Fibroblast of skin of scalp (primary cell): ENCODE measurements around the gene ELF2.
"Not testable (repeated sequence)": the region's sequence is repeated elsewhere in the genome, so short reads cannot be mapped to it uniquely, and the experiment has no call there.

ENCODE experiments used
- DNase-seq: peaks from one replicate; pipeline ENCODE4 v3.0.0-alpha.2; 2013

The ELF2 gene

DNA sequence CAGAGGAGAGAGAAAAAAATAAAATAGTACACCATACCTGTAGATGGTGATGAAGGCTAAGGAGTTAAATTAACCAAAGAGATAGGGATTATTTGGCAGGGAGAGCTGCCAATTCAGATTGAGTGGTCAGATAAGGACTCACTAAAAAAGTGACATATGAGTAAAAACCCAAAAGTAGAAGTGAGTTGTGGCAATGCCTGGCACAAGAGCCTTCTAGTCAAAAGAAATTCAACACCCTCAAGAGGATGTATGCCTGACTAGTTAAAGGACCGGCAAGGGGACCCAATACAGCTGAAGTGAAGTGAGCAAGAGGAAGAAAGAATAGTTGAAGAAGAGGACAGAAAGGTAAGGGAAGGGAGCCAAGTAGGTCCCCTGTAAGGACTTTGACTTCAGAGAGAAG lies 34.9 kb downstream of the ELF2 start:
- DNase-seq = no peak

DNA sequence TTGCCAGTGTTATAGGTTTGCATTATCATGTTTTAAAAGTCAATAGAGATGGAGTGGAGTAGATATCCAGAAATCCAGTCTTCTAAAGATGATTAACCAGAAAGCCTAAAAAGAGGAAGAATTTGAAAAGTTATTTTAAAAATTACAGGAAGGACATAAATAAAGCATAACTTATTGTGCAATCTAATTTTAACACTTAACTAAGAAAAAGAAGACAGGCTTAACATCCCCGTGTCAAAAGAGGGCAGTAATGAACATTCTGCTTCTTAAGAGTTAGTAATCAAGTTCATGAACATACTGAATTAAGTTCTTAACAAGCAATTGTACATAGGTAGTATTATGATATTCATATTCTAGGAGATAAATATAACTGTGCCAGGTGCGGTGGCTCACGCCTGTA lies 39.3 kb downstream of the ELF2 start:
- DNase-seq = no peak

DNA sequence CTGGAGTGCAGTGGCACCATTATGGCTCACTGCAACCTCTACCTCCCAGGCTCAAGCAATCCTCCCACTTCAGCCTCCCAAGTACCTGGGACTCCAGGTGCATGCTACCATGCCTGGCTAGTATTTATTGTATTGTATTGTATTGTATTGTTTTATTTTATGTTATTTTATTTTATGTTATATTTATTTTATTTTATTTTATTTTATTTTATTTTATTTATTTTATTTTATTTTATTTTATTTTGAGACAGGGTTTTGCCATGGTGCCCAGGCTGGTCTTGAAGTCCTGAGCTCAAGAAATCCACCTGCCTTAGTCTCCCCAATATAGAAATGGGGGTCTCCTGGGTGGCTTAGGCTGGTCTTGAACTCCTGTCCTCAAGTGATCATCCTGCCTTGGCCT lies 42.6 kb downstream of the ELF2 start:
- no peak for DNase-seq

DNA sequence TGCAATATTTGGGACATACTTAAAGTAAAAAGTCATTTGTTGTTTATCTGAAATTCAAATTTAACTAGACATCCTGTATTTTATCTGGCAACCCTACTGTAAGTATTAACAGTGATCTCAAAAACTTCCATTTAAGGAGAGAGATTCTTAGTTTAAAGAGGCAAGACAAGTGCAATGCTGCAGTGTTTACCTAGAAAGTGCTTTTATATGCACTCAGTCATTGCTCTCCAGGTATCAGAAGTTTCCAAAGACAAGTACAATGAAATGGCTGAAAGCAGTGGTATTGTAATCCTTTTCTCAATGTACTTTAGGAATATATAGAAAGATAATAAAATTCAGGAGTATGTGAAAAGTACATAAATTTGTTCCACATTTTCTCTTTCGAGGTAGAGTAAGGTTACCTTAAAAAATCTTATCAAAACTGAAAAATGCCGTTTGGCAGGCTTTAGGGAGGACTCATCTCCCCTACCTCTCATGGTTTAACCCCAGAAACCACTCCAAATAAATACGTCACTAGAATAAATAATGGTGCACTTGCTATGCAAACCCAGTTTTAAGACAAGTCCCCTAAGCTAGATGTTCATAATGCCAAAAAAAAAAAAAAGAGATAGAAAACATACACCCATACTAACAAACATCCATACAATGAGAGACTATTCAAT lies 45.7 kb downstream of the ELF2 start:
- DNase-seq = no peak

DNA sequence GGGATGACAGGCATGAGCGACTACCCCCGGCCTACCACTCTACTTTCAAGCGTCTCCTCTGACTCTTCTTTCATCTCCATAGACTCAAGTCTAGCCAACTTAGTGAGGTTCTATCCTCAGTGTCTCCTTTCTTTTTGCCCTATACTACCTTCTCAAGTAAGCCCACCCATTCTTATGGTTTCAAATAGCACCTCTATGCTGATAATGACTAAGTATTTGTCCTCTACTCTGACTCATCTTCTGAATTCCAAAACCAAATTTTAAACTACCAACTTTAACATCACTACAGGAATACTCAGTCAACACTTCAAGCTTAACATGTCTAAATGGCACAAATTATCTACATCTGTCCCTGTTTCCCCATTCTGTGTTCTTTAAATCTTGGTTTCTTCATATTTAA lies 47.8 kb downstream of the ELF2 start:
- no peak for DNase-seq

DNA sequence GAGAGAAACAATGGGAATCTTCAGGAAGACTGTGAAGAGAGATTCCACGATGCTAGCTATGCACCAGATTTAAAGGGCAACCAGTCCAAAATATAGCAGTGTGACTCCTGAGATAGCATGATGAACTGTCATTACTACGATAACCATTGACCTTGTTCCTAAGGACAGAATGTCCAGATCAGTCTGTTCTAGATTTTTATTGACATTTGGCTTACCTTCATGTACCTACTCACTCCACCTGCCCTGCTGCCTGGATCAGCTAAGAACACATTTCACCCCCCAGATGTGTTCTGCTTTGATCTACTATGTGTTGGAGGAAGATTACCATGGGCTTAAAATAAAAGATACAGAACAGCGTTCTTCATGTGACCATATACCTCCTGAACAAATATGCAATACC lies 50.1 kb downstream of the ELF2 start:
- DNase-seq = no peak

DNA sequence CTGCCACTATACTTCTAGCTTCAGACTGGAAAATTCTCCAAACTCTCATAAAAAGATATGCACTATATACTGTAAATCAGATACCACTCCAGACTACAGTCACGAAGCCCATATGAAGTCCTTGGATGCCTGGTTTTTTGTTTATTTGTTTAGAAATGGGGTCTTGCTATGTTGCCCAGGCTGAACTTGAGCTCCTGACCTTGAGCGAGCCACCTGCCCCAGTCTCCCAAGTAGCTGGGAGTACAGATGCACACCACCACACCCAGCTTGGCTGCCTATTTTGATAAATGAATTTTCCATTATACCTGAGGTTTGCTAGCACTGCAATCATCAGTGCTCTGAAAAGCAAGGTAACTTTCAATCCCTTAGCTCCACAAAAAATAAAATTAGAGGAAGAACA lies 53.1 kb downstream of the ELF2 start:
- DNase-seq = no peak

DNA sequence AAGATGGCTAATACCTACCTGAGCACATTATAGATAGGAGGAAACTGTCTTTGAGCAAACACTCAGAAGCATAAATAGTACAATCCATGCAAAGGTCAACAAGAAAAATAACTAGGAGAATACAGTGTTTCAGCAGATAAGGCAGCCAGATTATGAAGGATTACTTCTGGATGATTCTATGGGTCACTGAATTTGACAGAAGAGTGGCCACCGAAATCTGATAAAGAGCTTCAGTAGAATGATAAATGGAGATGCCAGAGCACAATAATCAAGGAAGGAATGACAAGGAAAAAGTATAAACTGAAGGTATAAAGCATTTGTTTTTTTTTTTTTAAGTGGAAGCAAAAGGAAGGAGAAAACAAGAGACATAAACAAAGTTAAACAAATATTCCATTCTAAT lies 58.7 kb downstream of the ELF2 start:
- DNase-seq = no peak

DNA sequence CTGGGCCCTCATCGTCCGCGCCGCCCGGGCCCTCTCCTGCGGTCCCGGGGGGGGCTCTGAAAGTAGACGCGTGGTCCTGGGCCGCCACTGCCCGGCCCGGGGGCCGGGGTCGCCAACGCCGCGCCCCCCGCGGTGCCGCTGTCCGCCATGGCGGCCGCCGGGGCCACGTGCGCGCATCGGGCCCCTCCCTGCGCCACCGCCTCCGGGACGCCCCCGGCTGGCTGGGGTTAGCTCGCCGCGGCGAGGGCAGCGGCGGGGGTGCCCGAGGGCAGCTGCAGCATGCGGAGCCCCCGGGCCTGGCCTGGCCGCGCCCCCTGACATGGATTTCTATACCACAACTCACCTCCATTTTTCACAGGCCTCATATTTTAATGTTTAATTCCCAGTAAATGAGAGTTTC lies 61.8 kb downstream of the ELF2 start:
- no peak for DNase-seq

DNA sequence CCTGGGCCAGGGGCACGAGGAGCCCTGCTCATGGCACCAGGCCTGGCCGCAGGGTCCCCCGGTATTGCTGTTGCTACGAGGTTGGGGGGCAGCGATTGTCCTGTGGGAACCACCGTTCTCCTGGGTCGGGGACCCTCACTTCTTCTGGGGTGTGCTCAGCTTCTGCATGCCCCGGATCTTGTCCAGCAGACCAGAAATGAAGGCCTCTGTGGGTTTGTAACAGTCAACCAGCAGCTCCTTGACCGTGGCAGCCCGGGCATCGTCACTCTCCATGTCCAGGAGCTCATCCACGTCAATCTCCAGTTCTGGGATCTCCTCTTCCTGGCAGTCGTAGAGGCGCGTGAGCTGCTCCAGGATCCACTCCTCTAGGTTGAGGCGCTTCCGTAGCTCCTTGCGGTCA lies 62.2 kb downstream of the ELF2 start:
- DNase-seq = not testable (repeated sequence)

DNA sequence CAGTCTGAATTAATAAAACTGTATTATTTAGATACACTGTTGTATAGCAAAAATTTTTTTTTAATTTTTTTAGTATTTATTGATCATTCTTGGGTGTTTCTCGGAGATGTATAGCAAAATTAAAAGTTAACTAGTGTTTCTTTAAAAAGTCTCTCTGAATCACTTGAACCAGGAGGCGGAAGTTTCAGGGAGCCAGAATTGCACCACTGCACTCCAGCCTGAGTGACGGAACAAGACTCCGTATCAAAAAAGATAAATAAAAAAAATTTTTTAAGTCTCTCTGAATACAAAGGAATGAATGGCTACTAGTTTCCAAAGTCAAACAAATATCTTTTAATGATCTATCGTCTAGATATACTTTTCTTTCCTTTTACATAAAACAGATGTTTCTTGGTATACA lies 64.4 kb downstream of the ELF2 start:
- DNase-seq = no peak

DNA sequence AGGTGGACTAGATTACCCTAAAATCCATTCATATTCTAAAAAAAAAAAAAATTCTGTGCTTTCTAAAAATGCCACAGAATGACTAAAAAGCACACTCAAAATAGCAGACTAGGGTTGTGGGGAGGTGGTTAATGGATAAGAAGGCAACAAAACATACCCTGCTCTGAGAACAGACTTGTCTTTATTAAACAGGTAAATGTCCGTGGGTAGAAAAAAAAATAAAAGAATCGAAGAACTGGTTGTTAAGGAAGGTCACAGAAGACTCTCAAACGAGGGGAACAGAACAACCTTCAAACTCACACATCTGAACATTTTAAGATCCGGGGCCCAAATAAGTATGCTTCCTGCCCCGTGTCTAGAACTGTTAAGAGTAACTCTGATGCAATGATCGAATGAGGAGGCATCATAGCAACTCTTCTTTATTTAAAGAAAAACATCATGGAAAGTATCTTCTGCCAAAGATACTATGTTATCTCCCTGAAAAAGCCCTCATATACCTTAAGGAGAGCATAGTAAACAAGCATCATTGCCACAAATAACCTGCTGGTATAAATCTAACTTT lies 68.4 kb downstream of the ELF2 start:
- no peak for DNase-seq

DNA sequence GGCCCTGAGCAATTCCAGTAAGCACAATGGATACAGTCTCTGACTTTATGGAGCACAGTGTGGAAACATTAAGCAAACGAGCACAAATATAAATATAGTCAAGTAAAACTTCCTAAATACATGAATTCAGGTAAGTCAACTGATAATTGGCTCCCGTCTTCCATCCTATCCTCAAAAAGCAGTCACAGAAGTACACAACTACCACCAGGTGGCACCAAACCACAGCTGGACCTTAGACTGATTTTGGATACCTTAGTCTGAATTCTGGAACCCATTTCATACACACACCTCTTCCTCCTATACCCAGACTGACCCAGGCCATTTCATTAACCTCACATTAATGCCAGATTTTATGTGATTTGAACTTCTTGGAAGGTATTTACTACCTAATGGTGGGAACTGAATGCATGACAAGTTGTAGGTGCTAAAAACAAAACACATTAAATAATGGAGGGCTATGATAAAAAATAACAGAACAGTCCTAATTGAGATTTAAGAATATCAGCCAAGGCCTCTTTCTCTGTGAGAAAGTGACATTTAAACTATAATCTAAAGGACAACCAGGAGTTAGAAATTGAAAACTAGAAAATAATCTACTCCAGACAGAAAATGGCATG lies 77.5 kb downstream of the ELF2 start:
- DNase-seq = peak; percentile 80

DNA sequence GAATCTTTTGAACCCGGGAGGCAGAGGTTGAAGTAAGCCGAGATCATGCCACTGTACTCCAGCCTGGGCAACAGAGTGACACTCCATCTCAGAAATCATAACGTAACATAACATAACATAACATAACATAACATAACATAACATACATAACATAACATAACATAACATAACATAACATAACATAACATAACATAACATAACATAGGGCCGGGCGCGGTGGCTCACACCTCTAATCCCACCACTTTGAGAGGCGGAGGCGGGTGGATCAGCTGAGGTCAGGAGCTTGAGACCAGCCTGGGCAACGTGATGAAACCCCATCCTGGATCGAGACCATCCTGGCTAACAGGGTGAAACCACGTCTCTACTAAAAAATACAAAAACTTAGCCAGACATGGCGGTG lies 84.7 kb downstream of the ELF2 start:
- no peak for DNase-seq

DNA sequence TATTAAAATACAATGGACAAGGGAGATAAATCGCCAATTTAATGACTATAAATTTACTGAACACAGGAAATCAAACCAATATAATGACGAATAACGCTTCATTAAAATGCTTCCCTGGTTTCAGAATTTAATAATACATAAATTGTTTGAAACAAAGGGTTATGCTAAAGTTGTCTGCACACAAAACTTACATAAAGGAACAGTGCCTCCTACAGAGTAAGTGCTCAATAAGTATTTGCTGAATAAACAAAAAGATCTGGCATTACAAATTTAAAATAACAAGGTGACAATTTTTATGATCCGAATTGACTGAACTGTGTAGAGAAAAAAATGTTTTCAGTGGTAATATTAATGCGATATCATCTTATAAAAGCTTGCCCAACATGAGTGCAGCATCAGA lies 91.9 kb downstream of the ELF2 start:
- DNase-seq = peak; percentile 22

DNA sequence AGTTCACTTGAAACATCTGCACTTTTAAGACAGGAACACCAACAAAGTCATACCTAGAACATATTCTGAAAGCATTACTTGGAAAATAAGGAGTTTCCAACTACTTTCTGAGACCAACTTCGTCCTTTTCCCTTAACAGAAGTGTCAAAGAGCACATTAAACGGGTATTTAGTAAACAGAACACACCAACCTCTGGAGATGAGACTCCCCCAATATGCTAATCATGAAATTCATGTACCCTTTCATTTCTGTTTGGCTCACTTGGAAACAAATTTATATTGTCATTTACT lies 92.3 kb downstream of the ELF2 start:
- DNase-seq = no peak

DNA sequence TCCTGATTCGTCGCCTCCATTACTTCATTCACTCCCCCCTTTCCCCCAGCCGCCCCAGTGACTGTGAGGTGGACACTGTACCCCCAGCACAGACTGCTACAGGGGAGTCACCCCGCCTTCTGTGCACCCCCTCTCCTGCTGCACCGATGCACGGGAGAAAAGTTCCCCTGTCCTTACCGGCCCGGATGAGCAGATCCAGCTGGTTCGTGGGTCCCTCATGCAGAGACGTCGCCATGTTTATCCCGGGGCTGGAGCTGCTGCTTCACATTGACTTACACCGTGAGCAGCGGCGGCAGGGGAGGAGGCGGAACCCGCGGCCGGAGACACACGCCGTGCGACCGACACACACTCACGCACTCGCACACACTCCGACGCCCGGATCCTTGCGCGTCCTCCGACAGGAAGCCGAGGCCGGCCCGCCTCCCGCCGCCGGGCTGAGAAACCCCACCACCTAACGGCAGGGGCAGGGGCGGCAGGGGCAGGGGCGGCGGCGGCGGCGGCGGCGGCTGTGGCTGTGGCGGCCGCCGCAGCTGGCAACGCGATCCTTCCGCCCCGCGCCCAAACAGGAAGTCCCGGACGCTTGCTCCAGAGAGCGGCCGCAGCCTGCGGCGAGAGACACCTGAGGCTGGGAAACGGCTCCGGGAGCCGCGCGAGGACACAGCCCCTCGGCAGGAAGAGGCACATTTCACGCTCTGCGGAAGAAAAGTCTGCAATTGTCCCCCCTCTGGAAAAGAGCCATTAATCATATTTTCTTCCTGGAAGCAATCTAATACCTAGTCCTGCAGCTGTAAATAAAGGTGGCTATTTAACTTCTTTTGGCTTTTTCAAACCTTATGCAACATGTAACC lies 92.8 kb downstream of the ELF2 start:
- DNase-seq = peak; percentile 94

DNA sequence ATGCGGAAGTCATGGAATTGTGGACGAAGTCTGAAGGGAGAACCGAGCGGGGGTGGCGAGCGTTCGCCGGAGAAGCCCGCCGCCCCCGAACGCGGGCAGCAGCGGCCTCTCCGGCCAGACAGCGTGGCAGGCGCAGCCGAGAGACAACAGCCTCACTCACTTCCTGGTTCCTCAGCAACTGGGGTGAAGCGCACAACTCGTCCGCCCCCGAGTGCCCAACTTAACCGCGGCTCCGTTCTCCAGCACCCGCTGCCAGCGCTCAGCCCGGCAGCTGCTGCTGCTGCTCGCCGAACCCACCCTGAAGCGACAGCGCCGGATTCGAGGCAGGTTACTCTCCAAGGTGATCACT lies 93.4 kb downstream of the ELF2 start:
- peak; percentile 61 for DNase-seq

DNA sequence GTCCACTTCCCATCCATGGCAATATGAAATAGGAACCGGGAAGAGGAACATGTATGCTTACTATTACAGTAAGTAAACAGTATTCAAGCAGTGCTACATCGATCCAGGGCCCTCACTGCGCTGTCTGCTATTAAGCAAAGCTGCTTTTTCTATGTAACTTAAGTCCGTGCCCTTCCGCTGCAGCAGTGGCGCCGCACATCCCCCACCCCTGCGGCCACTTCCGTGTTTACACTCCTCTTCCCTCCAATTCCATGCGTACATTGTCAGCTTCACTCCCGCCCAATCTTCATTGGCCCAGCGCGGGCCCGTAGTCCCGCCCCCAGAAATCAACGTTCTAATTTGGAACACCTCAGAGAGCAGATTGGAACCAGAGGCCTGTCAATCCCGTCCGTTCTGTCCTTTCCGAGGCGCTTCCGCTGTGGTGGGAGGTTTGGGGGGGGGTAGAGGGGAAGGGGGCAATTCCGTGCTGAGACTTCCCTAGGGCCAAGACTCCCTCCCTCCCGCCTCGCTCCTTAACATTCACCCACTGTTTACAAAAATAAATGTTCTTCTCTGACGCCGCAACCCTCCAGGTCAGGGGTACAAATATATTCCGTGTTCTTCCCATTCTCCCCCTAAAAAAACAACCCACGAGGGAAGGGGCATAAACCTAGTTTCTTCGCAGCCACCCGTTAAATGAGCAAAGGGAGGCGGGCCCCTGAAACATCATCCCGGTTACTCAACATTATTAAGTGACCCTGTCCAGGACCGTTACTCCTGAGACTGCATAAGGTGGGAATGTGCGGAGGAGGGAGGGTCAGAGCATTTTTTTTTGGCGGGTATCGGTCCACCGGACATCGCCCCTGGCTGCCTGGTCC lies 94.0 kb downstream of the ELF2 start:
- peak; percentile 98 for DNase-seq

DNA sequence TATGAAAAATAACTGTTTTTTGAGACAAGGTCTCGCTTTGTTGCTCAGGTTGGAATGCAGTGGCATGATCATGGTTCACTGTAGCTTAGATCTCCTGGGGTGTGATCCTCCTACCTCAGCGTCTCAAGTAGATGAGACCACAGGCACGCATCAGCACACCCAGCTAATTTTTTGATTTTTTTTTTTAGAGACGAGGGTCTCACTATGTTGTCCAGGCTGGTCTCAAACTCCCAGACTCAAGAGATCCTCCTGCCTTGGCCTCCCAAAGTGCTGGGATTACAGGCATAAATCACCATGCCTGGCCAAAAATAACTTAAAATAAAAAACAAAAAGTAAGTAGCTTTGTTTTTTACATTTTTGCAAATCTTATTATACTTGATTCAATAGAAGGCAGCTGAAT lies 98.1 kb downstream of the ELF2 start:
- DNase-seq = no peak

DNA sequence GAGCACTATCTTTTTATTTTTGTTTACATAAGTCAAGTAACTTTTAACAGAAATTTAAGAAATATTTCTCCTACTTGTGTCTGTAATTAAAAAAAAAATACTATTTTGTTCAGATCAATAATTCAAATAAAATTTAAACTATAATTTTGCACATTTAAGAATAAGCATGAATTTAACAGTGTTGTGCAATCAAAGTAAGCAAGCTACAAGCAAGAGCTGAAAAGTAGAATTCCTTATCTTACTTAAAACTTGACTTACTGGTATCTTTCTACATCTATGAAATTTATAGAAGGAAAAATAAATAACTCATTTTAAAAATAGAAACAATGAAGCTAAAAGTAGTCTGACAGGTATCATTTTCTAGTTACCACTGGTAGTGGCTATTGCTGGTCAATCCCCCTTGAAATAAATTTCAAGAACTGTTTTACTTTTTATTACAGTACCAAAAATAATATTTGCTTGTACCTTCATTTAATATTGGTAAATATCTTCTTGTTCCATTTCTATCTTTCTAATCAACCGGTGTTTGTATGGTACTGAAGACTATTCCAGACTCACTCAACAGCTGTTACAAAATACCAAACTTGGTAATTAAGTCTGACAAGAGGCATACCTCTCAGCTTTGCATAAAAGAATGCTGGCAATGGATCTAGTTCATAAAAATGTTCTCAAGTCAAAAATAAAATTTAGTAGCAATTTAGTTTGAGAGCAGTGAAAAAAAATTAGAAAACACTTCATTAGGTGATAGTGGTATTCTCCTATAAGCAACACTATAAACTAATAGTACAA lies 99.3 kb downstream of the ELF2 start:
- DNase-seq = no peak
